Skeletal muscle satellite cell (primary cell): ENCODE measurements around the gene TAF4B.
"Not testable (repeated sequence)": the region's sequence is repeated elsewhere in the genome, so short reads cannot be mapped to it uniquely, and the experiment has no call there.

ENCODE experiments used
- H3K27me3 ChIP-seq: 2 replicates; pipeline ENCODE4 v1.7.0; 2013; ENCODE audit warnings: low read length; ENCODE audit not compliant: control insufficient read depth, insufficient read depth
- H3K36me3 ChIP-seq: 2 replicates; pipeline ENCODE4 v1.7.0; 2013; ENCODE audit warnings: mild to moderate bottlenecking, control low read depth, low read length; ENCODE audit not compliant: insufficient read depth
- H3K4me1 ChIP-seq: 2 replicates; pipeline ENCODE4 v1.7.0; 2013; ENCODE audit warnings: low read length; ENCODE audit not compliant: control insufficient read depth, insufficient read depth
- H3K4me2 ChIP-seq: 2 replicates; pipeline ENCODE4 v1.7.0; 2013; ENCODE audit warnings: mild to moderate bottlenecking, low read length
- H3K4me3 ChIP-seq: 2 replicates; pipeline ENCODE4 v1.7.0; 2013; ENCODE audit warnings: low read length
- H3K9ac ChIP-seq: 2 replicates; pipeline ENCODE4 v1.7.0; 2013; ENCODE audit warnings: mild to moderate bottlenecking, low read depth, low read length, moderate library complexity
- H3K9me3 ChIP-seq: replicated peaks from 2 replicates; pipeline ENCODE4 v1.7.0; 2013; ENCODE audit warnings: mild to moderate bottlenecking, control low read depth, low read length

The TAF4B gene

GRCh38 chr18:26242392-26242791 is 16.1 kb downstream of the TAF4B start:
- not testable (repeated sequence) for H3K4me2 ChIP-seq, H3K9ac ChIP-seq, H3K36me3 ChIP-seq, H3K9me3 ChIP-seq, H3K4me1 ChIP-seq, H3K4me3 ChIP-seq, H3K27me3 ChIP-seq

- not testable (repeated sequence) for H3K9me3 ChIP-seq, H3K27me3 ChIP-seq, H3K36me3 ChIP-seq, H3K4me3 ChIP-seq, H3K4me2 ChIP-seq, H3K9ac ChIP-seq, H3K4me1 ChIP-seq
These were observed 19.2 kb downstream of the TAF4B start for GRCh38 chr18:26245434-26245833.

GRCh38 chr18:26252411-26252810 is 26.2 kb downstream of the TAF4B start:
- Histone ChIP-seq H3K36me3 (no peaks in the 10 kb centered on the region), H3K27me3 (no peaks in the 10 kb centered on the region), H3K4me2 (no peak overlapping the region), H3K4me1 (no peaks in the 10 kb centered on the region), H3K4me3 (no peak overlapping the region), H3K9me3 (no peaks in the 10 kb centered on the region), H3K9ac (no peak overlapping the region)

- H3K9me3 ChIP-seq, H3K9ac ChIP-seq, H3K4me1 ChIP-seq, H3K27me3 ChIP-seq, H3K4me3 ChIP-seq, H3K4me2 ChIP-seq, H3K36me3 ChIP-seq: not testable (repeated sequence)
These were observed 28.6 kb downstream of the TAF4B start for GRCh38 chr18:26254808-26255207.

- H3K9me3 ChIP-seq, result no peaks in the 10 kb centered on the region
- no peaks in the 10 kb centered on the region for H3K36me3 ChIP-seq
- H3K4me2 ChIP-seq, result no peak overlapping the region
- no peak overlapping the region for H3K4me3 ChIP-seq
- no peak overlapping the region for H3K9ac ChIP-seq
- H3K27me3 ChIP-seq, result no peaks in the 10 kb centered on the region
- no peaks in the 10 kb centered on the region for H3K4me1 ChIP-seq
These were observed 29.7 kb downstream of the TAF4B start for GRCh38 chr18:26255695-26256622.

- no peak overlapping the region for H3K4me3 ChIP-seq
- H3K36me3 ChIP-seq, result no peaks in the 10 kb centered on the region
- H3K9me3 ChIP-seq, result no peaks in the 10 kb centered on the region
- no peaks in the 10 kb centered on the region for H3K27me3 ChIP-seq
- no peak overlapping the region for H3K9ac ChIP-seq
- H3K4me1 ChIP-seq, result no peaks in the 10 kb centered on the region
- H3K4me2 ChIP-seq, result no peak overlapping the region
These were observed 32.5 kb downstream of the TAF4B start for GRCh38 chr18:26258711-26259110.

GRCh38 chr18:26259416-26259815 is 33.2 kb downstream of the TAF4B start:
- not testable (repeated sequence) for H3K27me3 ChIP-seq, H3K4me3 ChIP-seq, H3K9ac ChIP-seq, H3K9me3 ChIP-seq, H3K4me1 ChIP-seq, H3K4me2 ChIP-seq, H3K36me3 ChIP-seq

- Histone ChIP-seq H3K4me1 (no peaks in the 10 kb centered on the region), H3K36me3 (no peaks in the 10 kb centered on the region), H3K4me3 (no peak overlapping the region), H3K27me3 (no peaks in the 10 kb centered on the region), H3K9me3 (no peaks in the 10 kb centered on the region), H3K4me2 (no peak overlapping the region), H3K9ac (no peak overlapping the region)
These were observed 35.9 kb downstream of the TAF4B start for GRCh38 chr18:26262156-26262555.

GRCh38 chr18:26267357-26267930 is 41.2 kb downstream of the TAF4B start:
- Histone ChIP-seq H3K4me1 (no peaks in the 10 kb centered on the region), H3K36me3 (no peaks in the 10 kb centered on the region), H3K9me3 (no peaks in the 10 kb centered on the region), H3K4me2 (no peak overlapping the region), H3K27me3 (no peaks in the 10 kb centered on the region), H3K4me3 (no peak overlapping the region), H3K9ac (no peak overlapping the region)

- Histone ChIP-seq H3K9me3 (no peaks in the 10 kb centered on the region), H3K36me3 (no peaks in the 10 kb centered on the region), H3K9ac (no peak overlapping the region), H3K4me2 (no peak overlapping the region), H3K4me3 (no peak overlapping the region), H3K4me1 (no peaks in the 10 kb centered on the region), H3K27me3 (no peaks in the 10 kb centered on the region)
These were observed 42.2 kb downstream of the TAF4B start for GRCh38 chr18:26268454-26268853.

GRCh38 chr18:26271917-26272549 is 45.8 kb downstream of the TAF4B start:
- H3K9me3 ChIP-seq, result no peaks in the 10 kb centered on the region
- H3K36me3 ChIP-seq, result no peaks in the 10 kb centered on the region
- no peak overlapping the region for H3K4me3 ChIP-seq
- no peaks in the 10 kb centered on the region for H3K27me3 ChIP-seq
- no peak overlapping the region for H3K9ac ChIP-seq
- H3K4me1 ChIP-seq, result no peaks in the 10 kb centered on the region
- no peak overlapping the region for H3K4me2 ChIP-seq
